NCI-H1105 (cell line): ENCODE data around the gene SLC35D2.

ENCODE experiments used
- DNase-seq: peaks from one replicate; lab custom pipeline; 2025; lab: John Stamatoyannopoulos, UW

SLC35D2 gene

DNA sequence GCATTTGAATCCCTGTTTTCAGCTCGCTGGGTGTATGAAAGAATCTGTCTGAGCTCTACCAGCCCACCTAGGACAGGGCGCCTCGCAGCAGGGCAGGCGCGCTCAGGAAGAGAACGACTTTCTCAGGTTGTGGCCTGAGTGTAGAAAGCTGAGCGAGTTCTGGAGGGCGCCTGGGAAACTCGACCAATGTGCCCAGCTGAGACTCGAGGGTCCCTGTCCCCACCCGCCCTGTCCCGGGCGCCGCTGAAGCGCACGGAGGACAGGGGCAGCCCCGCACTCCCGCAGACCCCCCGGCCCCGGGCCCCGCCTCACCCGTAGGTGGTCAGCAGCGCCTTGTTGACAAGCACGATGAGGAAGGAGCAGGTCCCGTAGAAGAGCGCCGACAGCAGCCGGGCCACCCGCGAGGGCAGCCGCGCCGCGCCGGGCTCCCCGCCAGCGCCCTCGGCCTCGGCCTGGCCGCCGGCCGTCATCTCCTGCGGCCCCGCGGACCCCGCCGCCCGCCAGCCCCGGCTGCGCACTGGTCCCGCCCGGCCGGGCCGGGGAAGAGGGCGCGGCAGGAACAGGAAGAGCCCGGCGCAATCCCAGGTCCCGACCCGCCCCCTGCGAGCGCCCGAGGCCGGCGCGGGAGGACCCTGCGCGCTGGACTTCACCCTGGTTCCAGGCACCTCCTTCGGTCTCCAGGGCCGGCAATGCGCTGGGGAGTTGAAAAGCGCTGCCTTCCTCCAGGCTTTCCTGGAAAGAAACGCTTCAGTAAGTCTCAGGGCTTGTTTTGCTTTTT lies at the start of gene SLC35D2:
Gene SLC35D2, minus strand, starts transcription at position 547 of the 778 bp plus-strand sequence. Its CDS starts 77 bp downstream, at position 470.
- peak; percentile 10 for DNase-seq

- no peak for DNase-seq
Measured at GRCh38 chr9:96430377-96430776, 46.9 kb upstream of the SLC35D2 start.

- no peak for DNase-seq
Measured at GRCh38 chr9:96429732-96430131, 46.2 kb upstream of the SLC35D2 start.

DNA sequence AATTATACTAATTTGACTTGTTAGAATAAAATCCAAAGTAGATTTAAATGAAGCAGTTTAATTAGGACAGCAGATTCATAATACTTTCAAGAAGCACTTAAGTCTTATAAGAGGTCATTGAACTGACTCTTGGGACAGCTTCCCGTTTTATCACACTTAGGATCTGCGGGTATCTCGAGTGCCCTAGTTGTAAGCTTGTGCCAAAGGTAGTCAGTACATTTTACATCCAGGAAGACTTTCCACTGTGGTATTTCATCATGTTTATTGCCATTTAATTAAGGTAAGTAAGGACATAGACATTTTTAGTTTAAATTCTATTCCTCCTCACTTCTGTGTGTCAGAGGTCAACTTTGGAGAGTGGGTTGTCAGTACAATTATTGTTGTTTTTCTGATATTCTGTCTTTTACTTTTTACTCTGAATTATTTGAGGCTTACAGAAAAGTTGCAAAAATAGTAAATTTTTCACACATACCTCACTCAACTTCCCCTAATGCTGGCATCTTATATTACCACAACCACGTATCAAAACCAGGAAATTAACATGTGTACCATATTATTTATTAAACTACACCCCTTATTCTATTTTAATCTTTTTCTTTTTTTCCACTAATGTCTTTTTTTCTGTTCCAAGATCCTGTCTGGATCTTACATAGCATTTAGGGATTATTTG lies 42.1 kb upstream of the SLC35D2 start:
- DNase-seq = no peak

DNA sequence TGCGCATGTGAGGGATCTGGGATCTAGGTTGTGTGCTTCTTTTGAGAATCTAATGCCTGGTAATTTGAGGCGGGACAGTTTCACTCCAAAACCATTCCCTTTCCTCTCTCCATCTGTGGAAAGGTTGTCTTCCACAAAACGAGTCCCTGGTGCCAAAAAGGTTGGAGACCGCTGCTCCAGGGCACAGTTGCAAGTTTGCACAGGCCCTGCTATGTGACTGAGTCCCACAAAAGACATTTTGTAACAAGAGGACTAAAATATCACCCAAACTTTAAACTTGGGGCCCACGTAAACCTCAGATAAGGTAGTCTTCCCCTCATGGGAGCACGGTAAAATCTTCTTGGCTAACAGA lies 40.5 kb upstream of the SLC35D2 start:
- no peak for DNase-seq

- DNase-seq = no peak
Measured at GRCh38 chr9:96423322-96423984, 39.9 kb upstream of the SLC35D2 start.

DNA sequence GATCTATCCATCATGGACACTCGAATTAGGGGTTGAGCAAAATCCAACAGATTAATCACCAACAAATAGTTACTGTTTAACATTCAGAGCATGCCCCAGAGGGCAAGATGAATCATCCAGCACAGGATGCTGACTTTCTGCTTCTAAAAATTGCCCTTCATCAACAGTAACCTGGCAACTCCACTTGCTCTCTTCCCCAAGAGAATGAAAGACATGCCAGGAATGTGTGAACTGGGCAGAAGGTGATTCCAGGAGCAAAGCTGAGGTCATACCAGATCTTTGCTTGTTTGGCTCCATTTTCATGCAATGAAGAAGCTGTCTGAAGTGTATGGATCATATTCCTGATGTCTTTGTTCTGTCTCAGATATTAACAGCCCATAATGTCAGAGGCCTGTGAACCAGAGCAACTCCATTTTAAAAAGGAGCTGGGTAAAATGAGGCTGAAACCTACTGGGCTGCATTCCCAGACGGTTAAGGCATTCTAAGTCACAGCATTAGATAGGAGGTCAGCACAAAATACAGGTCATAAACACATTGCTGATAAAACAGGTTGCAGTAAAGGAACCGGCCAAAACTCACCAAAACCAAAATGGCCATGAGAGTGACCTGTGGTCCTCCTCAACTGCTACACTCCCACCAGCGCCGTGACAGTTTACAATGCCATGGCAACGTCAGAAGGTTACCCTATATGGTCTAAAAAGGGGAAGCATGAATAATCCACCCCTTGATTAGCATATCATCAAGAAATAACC lies 37.1 kb upstream of the SLC35D2 start:
- DNase-seq = no peak

DNA sequence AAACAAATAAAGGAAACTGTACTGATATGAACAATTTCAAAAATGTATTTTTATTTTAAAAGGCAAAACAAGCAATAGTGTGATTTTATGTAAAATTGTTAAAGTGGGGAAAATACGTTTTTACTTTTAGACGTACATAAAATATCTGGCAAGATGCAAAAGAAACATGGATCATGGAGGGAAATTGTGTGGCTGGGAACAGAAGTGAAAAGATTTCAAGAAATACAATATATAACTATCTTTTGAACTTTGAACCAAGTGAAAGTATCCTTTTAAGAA lies 36.1 kb upstream of the SLC35D2 start:
- no peak for DNase-seq

GRCh38 chr9:96418920-96419690 lies 35.6 kb upstream of the SLC35D2 start:
- DNase-seq = peak; percentile 66

- DNase-seq = peak; percentile 95
Measured at GRCh38 chr9:96418083-96418919, 34.8 kb upstream of the SLC35D2 start, which contains the start of gene ZNF367. Gene ZNF367, minus strand, starts transcription at chr9:96418370. Its CDS starts 338 bp downstream, at chr9:96418032.

GRCh38 chr9:96417661-96418082 lies 34.2 kb upstream of the SLC35D2 start:
- DNase-seq = no peak

GRCh38 chr9:96417051-96417586 lies 33.6 kb upstream of the SLC35D2 start:
- peak; percentile 79 for DNase-seq

- no peak for DNase-seq
Measured at GRCh38 chr9:96413302-96414221, 30.1 kb upstream of the SLC35D2 start.

DNA sequence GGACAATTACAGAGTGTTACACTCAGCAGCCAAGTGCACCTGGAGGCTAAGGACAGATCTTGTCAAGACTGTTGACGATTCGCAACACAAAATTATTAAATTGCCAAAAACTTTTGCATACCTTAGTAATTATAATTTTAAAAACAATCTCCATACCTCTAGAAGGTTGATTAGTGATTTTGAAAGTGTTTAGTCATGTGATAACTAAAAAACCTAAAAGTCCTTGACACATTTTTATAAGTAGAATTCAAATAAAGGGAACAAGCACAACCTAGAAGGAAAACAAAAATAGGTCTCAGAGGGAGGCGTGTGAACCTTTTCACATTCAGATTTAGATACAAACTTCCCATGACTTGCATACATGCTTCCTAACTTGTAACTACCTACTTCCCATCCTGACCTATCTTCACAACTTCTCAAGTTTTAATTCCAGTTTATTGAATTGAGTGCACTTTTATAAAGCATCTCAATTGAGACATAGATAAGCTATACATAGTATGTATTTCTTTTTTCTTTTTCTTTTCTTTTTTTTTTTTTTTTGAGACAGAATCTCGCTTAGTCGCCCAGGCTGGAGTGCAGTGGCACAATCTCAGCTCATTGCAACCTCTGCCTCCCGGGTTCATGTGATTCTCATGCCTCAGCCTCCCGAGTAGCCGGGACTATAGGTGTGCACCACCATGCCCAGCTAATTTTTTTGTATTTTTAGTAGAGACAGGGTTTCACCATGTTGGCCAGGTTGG lies 28.8 kb upstream of the SLC35D2 start:
- no peak for DNase-seq

GRCh38 chr9:96411129-96411838 lies 27.8 kb upstream of the SLC35D2 start:
- no peak for DNase-seq

- no peak for DNase-seq
Measured at GRCh38 chr9:96408409-96409280, 25.1 kb upstream of the SLC35D2 start.
